RWPE2 (cell line): ENCODE data around the gene E2F6.

ENCODE experiments used
- ATAC-seq: fragments of 200-7000 bp; cut with Tn5 transposase; 3 replicates; pipeline ENCODE4 v1.9.1; 2021; ENCODE audit warnings: low read depth
- DNase-seq: peaks from one replicate; pipeline ENCODE4 v3.0.0-alpha.2; 2020; ENCODE audit warnings: low spot score
- H3K27ac ChIP-seq: fragments of 450-650 bp; 2 replicates; pipeline ENCODE4 v1.5.1; 2017; ENCODE audit warnings: mild to moderate bottlenecking; ENCODE audit not compliant: poor library complexity, severe bottlenecking
- H3K27me3 ChIP-seq: fragments of 250-450 bp; sonication (Bioruptor Pico); 2 replicates; pipeline ENCODE4 v1.5.1; 2021; ENCODE audit warnings: mild to moderate bottlenecking, moderate library complexity; ENCODE audit not compliant: insufficient read depth, poor library complexity, severe bottlenecking
- H3K36me3 ChIP-seq: fragments of 250-450 bp; sonication (Bioruptor Pico); 2 replicates; pipeline ENCODE4 v1.5.1; 2020; ENCODE audit warnings: low read depth, mild to moderate bottlenecking, moderate library complexity
- H3K4me1 ChIP-seq: fragments of 250-450 bp; sonication (Bioruptor Pico); 2 replicates; pipeline ENCODE4 v1.5.1; 2021; ENCODE audit warnings: mild to moderate bottlenecking, moderate library complexity; ENCODE audit not compliant: insufficient read depth, poor library complexity, severe bottlenecking
- H3K4me3 ChIP-seq: fragments of 250-450 bp; sonication (Bioruptor Pico); 2 replicates; pipeline ENCODE4 v1.5.1; 2021; ENCODE audit warnings: mild to moderate bottlenecking, moderate library complexity; ENCODE audit not compliant: severe bottlenecking
- H3K9me3 ChIP-seq: fragments of 250-450 bp; sonication (Bioruptor Pico); 2 replicates; pipeline ENCODE4 v1.5.1; 2021; ENCODE audit warnings: mild to moderate bottlenecking, moderate library complexity; ENCODE audit not compliant: severe bottlenecking
- TF ChIP-seq, protein P1 (sequence below): fragments of 450-650 bp; IDR thresholded peaks from one replicate; pipeline ENCODE4 v1.5.1; 2017; ENCODE audit warnings: mild to moderate bottlenecking, moderate library complexity; ENCODE audit not compliant: poor library complexity, severe bottlenecking

The E2F6 gene

DNA sequence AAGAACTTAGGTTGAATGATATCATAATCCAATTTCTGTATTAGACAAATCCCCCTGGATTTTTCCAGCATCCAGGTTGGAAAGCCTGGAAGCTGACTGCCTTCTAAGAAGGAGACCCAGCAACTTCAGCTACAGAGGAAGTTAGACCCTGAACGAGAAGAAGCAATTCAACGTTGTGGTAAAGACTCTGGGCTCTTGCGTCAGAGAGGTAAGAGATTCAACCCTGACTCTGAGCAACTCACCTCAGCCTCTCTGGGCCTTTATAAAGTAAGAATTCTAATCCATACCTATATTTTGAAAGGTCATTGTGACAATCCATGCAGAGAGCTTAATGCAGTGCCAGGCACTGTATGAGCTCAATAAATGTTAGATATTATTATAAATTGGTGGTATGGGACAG is 9.7 kb downstream of the E2F6 start:
- H3K36me3 ChIP-seq: peaks cover 51% of the 10 kb centered on the region
- DNase-seq: no peak
- TF ChIP-seq, protein P1, sequence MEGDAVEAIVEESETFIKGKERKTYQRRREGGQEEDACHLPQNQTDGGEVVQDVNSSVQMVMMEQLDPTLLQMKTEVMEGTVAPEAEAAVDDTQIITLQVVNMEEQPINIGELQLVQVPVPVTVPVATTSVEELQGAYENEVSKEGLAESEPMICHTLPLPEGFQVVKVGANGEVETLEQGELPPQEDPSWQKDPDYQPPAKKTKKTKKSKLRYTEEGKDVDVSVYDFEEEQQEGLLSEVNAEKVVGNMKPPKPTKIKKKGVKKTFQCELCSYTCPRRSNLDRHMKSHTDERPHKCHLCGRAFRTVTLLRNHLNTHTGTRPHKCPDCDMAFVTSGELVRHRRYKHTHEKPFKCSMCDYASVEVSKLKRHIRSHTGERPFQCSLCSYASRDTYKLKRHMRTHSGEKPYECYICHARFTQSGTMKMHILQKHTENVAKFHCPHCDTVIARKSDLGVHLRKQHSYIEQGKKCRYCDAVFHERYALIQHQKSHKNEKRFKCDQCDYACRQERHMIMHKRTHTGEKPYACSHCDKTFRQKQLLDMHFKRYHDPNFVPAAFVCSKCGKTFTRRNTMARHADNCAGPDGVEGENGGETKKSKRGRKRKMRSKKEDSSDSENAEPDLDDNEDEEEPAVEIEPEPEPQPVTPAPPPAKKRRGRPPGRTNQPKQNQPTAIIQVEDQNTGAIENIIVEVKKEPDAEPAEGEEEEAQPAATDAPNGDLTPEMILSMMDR: no peak
- no peak for ATAC-seq
- no peak overlapping the region for H3K4me3 ChIP-seq
- H3K27me3 ChIP-seq: no peaks in the 10 kb centered on the region
- no peaks in the 10 kb centered on the region for H3K9me3 ChIP-seq
- H3K4me1 ChIP-seq: no peaks in the 10 kb centered on the region
- H3K27ac ChIP-seq: no peak overlapping the region

DNA sequence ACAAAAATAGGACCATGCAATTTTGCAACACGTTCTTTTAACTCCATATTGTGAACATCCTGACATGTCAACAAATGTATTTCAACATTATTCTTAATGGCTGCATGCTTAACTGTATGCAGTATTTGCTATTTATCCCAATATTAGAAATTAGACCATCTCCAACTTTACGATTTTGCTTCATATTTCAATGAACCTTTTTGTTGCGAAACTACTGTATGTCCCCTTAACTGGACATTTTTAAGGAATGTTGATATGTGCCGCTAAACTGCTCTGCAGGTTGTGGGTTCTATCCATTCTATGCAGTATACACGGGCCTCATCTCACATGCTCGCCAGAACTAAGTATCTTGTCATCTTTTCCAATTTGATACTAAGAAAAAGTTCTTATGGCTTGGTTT is 11.1 kb downstream of the E2F6 start:
- Histone ChIP-seq H3K36me3 (peaks cover 65% of the 10 kb centered on the region), H3K27ac (no peak overlapping the region), H3K4me1 (no peaks in the 10 kb centered on the region), H3K27me3 (no peaks in the 10 kb centered on the region), H3K9me3 (no peaks in the 10 kb centered on the region), H3K4me3 (no peak overlapping the region)
- ATAC-seq (no peak), DNase-seq (no peak)
- TF ChIP-seq, protein P1: no peak

DNA sequence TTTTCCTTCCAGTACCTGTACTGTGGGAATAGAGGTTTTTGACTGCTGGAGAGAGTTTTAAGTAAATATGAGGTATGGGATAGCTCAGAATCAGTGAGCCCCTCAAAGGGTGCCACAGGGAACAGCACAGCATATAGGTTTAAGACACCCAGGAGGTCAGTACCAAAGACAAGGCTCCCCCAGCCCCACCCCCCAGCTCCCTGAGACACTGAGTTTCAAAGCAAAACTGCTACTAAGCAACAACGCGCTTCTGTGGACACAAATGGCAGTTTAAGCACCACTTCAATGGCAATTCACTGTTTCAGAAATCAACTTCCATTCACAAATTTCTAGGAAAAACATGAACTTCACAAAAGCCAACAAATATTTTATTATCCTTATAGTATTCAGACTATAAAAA is 15.2 kb downstream of the E2F6 start:
- Histone ChIP-seq H3K4me3 (no peak overlapping the region), H3K27ac (no peak overlapping the region), H3K27me3 (no peaks in the 10 kb centered on the region), H3K4me1 (no peaks in the 10 kb centered on the region), H3K36me3 (peaks cover 93% of the 10 kb centered on the region), H3K9me3 (no peaks in the 10 kb centered on the region)
- DNase-seq (no peak), ATAC-seq (no peak)
- TF ChIP-seq, protein P1: no peak

DNA sequence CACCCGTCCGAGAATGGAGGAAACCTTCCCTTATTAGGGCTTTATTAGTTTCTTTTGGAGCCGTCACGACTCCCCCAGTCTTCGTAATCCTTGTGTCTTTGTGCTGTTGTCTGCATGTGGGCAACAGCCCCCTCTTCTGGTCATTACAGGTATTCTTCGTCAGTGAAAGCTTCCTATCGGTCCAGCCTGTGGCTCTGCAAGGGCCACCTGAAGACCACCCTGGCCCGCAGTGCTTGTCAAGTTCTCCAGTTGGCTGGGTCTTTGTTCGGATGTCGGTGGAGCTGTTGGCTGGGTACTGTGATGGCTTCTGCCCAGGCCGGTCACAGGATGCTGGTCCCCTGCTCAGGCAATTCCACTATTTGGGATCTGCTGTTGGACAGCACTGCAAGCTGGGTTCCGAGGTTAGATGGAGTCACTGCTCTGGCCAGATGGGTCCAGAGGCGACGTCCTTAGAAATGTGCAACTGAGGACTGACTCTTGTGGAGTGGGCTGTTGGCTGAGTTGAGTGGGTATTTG is 19.2 kb downstream of the E2F6 start:
- ATAC-seq (peak; percentile 45; the same call in 1 of the 3 replicates), DNase-seq (no peak)
- Histone ChIP-seq H3K9me3 (no peaks in the 10 kb centered on the region), H3K36me3 (peaks cover 79% of the 10 kb centered on the region), H3K4me1 (no peaks in the 10 kb centered on the region), H3K27ac (no peak overlapping the region), H3K27me3 (no peaks in the 10 kb centered on the region), H3K4me3 (no peak overlapping the region)
- TF ChIP-seq, protein P1: peak; percentile 81

DNA sequence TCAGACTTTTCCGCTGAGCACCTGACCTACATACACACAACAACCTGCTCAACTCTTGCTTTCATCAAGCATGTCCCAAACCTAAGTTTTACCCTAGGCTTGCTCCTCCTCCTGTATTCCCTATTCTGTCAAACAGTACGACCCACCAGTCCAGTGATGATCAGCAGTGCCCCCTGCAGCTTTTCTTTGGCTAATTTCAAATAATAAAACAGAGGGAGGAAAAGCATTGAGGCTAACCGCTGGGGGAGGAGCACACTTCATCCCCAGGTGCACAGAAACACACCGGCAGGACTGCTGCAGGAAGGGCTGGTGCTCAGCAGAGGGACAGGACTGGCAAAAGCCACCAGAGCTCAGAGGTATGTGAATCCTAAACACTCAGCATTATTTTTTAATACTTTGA is 21.2 kb downstream of the E2F6 start:
- TF ChIP-seq, protein P1: no peak
- H3K9me3 ChIP-seq: no peaks in the 10 kb centered on the region
- H3K4me1 ChIP-seq: no peaks in the 10 kb centered on the region
- H3K27ac ChIP-seq: no peak overlapping the region
- H3K4me3 ChIP-seq: no peak overlapping the region
- ATAC-seq (no peak), DNase-seq (no peak)
- H3K27me3 ChIP-seq: no peaks in the 10 kb centered on the region
- peaks cover 59% of the 10 kb centered on the region for H3K36me3 ChIP-seq
